Measurements from ENCODE around the gene ADCY1. TPM values are rescaled to one million over a fixed set of nuclear protein-coding genes. Genes with fewer than 3 reads are reported as not detected.

Gene ADCY1
- total and polyA plus RNA-seq, 2 experiments from 2014 or later = 15.6 to 22.9 TPM

DNA sequence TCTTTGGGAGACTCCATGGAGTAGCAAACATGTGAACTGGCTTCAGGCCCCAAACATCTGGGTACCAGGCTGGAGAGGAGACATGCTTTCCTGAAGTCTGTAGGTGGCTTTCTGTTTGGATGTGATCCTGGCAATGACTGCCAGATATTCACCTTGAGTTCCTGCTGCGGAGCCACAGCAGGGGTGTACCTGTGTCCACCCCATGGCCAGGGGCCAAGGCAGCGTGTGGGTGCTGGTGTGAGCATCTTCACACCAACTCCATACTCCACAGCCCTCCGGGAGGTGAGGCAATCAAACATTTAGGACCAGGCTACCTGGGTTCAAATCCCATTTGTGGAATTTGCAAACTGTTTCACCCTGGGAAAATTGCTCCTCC is 113.0 kb downstream of the ADCY1 start:
- H3K27ac ChIP-seq = no peak overlapping the region
- H3K9me3 ChIP-seq (ENCODE audit: low read depth) = no peaks in the 10 kb centered on the region
- no peaks in the 10 kb centered on the region for H3K27me3 ChIP-seq
- no peaks in the 10 kb centered on the region for H3K4me1 ChIP-seq (ENCODE audit: low read depth)
- peaks cover 4% of the 10 kb centered on the region for H3K36me3 ChIP-seq
- H3K4me3 ChIP-seq = no peak overlapping the region
- TF ChIP-seq, protein P1, sequence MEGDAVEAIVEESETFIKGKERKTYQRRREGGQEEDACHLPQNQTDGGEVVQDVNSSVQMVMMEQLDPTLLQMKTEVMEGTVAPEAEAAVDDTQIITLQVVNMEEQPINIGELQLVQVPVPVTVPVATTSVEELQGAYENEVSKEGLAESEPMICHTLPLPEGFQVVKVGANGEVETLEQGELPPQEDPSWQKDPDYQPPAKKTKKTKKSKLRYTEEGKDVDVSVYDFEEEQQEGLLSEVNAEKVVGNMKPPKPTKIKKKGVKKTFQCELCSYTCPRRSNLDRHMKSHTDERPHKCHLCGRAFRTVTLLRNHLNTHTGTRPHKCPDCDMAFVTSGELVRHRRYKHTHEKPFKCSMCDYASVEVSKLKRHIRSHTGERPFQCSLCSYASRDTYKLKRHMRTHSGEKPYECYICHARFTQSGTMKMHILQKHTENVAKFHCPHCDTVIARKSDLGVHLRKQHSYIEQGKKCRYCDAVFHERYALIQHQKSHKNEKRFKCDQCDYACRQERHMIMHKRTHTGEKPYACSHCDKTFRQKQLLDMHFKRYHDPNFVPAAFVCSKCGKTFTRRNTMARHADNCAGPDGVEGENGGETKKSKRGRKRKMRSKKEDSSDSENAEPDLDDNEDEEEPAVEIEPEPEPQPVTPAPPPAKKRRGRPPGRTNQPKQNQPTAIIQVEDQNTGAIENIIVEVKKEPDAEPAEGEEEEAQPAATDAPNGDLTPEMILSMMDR (IDR thresholded peaks at IDR 0.05; ENCODE audit: low read depth, low read length) = no peak
- no peak for DNase-seq (ENCODE audit: low read depth in 1 of 2, low spot score in 1 of 2)

DNA sequence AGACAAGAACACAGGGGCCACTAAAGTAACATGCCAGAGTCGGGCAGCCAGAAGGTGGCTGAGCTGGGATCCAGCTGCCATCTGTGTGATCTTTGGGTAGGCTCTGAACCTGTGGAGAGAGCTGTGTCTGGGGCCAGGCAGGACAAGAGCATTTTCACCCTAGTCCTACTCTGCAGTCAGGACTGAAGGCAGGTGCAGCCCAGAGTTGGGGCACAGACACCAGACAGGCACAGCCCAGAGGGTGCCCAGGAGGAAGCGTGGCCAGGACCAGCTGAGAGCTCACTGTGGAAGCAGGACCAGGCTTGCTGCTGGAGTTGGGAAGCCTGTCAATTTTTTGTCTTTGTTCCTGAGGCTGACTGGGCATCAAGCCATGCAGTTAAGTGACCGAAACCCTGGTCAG is 113.6 kb downstream of the ADCY1 start:
- TF ChIP-seq, protein P1 (IDR thresholded peaks at IDR 0.05; ENCODE audit: low read depth, low read length) = no peak
- no peaks in the 10 kb centered on the region for H3K4me1 ChIP-seq (ENCODE audit: low read depth)
- no peak for DNase-seq (ENCODE audit: low read depth in 1 of 2, low spot score in 1 of 2)

DNA sequence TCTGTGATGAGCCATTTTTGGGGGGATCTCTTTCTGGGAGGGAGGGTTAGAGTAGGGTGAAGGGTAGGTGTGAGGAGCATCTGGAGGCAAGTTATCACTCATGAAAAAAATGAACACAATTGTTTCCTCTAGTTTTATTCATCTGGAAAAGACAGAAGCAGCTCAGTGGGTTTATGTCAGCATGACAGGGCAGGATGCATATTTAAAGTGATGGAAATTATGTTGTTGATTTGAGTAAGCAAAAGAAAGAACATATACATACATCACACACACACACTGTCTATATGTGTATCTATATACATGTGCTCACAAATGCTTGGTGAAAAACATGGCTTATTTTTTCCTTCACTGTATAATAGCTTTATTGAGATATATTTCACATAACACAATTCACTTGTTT is 114.2 kb downstream of the ADCY1 start:
- H3K27ac ChIP-seq = no peak overlapping the region
- no peaks in the 10 kb centered on the region for H3K27me3 ChIP-seq
- DNase-seq (ENCODE audit: low read depth in 1 of 2, low spot score in 1 of 2) = no peak
- H3K36me3 ChIP-seq = peaks cover 4% of the 10 kb centered on the region
- TF ChIP-seq, protein P1 (IDR thresholded peaks at IDR 0.05; ENCODE audit: low read depth, low read length) = no peak
- no peaks in the 10 kb centered on the region for H3K4me1 ChIP-seq (ENCODE audit: low read depth)
- H3K9me3 ChIP-seq (ENCODE audit: low read depth) = no peaks in the 10 kb centered on the region
- H3K4me3 ChIP-seq = no peak overlapping the region

More for the DNA sequence above, 113.6 kb downstream of the ADCY1 start:
- Histone ChIP-seq H3K9me3 (ENCODE audit: low read depth) (no peaks in the 10 kb centered on the region), H3K4me3 (no peak overlapping the region), H3K36me3 (peaks cover 4% of the 10 kb centered on the region), H3K27me3 (no peaks in the 10 kb centered on the region), H3K27ac (no peak overlapping the region)

DNA sequence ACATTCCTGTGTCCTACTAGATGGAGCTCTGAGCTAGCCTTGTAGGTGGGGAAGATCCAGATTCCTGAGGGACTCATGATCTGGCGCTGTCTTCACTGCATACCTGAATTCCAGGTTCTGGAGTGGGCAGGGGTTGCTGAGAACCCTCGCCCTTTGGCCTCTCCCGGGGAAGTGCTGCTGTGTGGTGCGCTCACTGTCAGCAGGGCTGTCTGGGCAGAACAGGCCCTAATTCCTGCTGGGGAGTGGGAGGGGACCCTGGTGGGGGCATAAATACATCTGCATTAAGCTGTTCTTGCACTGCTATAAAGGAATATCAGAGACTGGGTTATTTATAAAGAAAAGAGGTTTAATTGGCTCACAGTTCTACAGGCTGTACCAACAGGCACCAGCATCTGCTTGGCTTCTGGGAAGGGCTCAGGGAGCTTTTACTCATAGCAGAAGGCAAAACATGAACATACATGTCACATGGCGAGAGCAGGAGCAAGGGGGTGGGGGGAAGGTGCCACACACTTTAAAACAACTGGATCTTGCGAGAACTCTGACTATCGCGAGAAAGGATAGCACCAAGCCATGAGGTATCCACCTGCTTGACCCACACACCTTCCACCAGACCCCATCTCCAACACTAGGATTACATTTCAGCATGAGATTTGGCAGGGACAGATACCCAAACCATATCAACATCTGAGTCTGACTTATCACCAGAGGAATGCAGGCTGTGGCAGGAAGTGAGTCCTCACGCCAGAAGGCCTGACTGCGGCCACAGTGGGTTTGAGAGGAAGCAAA is 115.0 kb downstream of the ADCY1 start:
- peaks cover 4% of the 10 kb centered on the region for H3K36me3 ChIP-seq
- H3K27me3 ChIP-seq = no peaks in the 10 kb centered on the region
- no peaks in the 10 kb centered on the region for H3K4me1 ChIP-seq (ENCODE audit: low read depth)
- no peaks in the 10 kb centered on the region for H3K9me3 ChIP-seq (ENCODE audit: low read depth)
- DNase-seq (ENCODE audit: low read depth in 1 of 2, low spot score in 1 of 2) = peak in 1 of 2 donors; percentile 66
- H3K4me3 ChIP-seq = no peak overlapping the region
- no peak overlapping the region for H3K27ac ChIP-seq
- TF ChIP-seq, protein P1 (IDR thresholded peaks at IDR 0.05; ENCODE audit: low read depth, low read length) = no peak

DNA sequence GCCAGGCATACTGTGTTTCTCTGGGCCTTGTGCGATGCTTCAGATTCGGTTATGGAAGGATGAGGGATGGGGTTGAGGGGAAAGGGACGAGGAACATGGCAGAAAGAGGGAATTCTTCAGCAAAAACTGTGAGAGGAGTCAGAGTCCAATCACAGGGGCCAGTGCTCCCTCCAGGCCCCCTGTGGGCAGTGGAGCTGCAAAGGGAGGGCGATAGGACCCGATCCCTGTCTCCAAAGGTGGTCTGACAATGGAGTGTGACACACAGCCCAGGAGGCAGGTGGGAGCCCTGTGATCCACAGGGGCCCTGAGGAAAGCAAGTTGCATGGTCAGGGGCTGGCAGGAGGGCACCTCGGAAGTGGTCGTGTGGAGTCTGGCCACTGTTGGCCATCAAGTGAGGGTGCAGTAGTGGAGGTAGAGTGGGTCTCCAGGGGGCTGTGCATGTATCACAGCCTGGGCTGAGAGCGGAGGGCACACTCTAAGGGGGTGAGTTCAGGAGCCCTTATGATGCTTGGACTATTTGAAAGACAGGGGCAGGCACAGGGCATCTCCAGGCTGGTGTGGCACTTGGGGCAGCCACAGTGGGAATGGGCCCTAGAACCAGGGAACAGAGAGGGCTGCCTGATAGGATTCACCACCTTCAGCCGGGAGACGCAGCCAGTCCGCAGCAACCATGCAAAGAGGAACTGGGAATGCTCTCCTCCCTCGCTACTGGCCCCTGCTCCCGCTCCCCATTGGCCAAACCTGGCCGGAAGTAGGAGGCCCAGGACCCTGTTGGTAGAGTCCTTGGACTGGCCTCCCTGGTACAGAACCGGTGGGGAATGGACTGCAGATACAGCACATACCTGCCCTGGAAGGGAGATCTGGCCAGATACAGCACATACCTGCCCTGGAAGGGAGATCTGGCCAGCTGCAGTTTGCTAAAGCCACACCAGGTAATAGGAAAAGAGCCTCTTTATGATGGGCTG is 115.9 kb downstream of the ADCY1 start:
- Histone ChIP-seq H3K4me3 (no peak overlapping the region), H3K27ac (no peak overlapping the region), H3K4me1 (ENCODE audit: low read depth) (no peaks in the 10 kb centered on the region), H3K36me3 (peaks cover 4% of the 10 kb centered on the region), H3K9me3 (ENCODE audit: low read depth) (no peaks in the 10 kb centered on the region), H3K27me3 (no peaks in the 10 kb centered on the region)
- TF ChIP-seq, protein P1 (IDR thresholded peaks at IDR 0.05; ENCODE audit: low read depth, low read length) = no peak
- no peak for DNase-seq (ENCODE audit: low read depth in 1 of 2, low spot score in 1 of 2)

All from cardiac muscle cell (in vitro differentiated cells and primary cell).